IPS DF 6.9 (cell line): ENCODE data around the gene PHF2.

Source experiments
- DNase-seq: peaks from one replicate; pipeline ENCODE4 v3.0.0-alpha.2; 2013; ENCODE audit warnings: low read depth, low spot score
- H3K27ac ChIP-seq: one replicate; pipeline ENCODE4 v1.5.1; 2013; ENCODE audit warnings: low read length, control low read depth
- H3K27me3 ChIP-seq: 2 replicates; pipeline ENCODE4 v1.6.1; 2013; ENCODE audit warnings: mild to moderate bottlenecking, low read length; ENCODE audit not compliant: control insufficient read depth, insufficient read depth
- H3K36me3 ChIP-seq: 2 replicates; pipeline ENCODE4 v1.6.1; 2013; ENCODE audit warnings: low read length; ENCODE audit not compliant: control insufficient read depth, insufficient read depth
- H3K4me1 ChIP-seq: 2 replicates; pipeline ENCODE4 v1.6.1; 2013; ENCODE audit warnings: low read length; ENCODE audit not compliant: control insufficient read depth, insufficient read depth
- H3K4me3 ChIP-seq: 2 replicates; pipeline ENCODE4 v1.5.1; 2013; ENCODE audit warnings: mild to moderate bottlenecking, low read length
- H3K9me3 ChIP-seq: 2 replicates; pipeline ENCODE4 v1.6.1; 2013; ENCODE audit warnings: low read length, inconsistent platforms; ENCODE audit not compliant: control insufficient read depth, insufficient read depth
- WGBS: extraction: QIAGEN DNeasy Blood & Tissue Kit; methylation state at CpG from one replicate; pipeline ENCODE4 v1.1.7; 2013; ENCODE audit warnings: mixed read lengths, missing lambda C conversion rate; ENCODE audit not compliant: insufficient read length, insufficient coverage; 5-methylcytosine and 5-hydroxymethylcytosine counted together

Gene PHF2

DNA sequence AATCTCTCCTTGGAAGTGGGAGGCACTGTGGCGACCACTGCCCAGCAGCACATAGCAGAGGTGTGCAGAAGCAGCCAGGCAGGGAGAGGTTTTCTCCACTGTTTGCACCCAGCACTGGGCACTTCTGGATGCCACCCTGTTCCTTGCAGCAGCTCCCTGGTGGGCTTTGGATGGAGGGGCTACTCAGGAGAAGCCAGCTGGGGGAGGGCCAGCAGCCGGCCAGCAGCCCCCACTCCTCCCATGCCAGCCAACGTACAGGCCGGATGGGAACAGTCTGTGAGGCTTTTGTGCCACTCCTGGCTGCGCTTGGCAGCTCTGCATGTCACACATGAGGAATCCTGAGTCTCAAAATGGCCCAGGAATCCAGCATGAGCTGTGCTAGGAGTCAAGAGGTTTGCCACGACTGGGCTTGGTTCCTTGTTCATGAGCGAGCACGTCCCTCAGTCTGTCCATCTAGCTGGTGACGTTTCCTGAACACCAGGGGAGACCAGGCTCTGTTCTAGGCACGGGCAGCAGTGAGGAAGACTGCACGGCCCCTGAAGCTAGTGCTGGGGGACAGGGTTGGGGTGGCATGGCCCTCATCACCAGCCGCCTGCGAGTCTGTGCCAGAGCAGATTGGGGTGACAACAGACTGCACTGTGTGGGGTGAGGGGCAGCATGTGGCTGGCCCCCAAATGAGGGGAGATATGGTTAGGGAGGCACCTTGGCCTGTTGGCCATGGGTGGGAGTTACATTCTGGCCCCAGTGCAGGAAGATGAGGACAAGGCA is 10.1 kb downstream of the PHF2 start:
- H3K4me1 ChIP-seq, result 0 out of 2 replicates have a peak, but pooled peaks cover 4% of the 10 kb centered on the region

DNA sequence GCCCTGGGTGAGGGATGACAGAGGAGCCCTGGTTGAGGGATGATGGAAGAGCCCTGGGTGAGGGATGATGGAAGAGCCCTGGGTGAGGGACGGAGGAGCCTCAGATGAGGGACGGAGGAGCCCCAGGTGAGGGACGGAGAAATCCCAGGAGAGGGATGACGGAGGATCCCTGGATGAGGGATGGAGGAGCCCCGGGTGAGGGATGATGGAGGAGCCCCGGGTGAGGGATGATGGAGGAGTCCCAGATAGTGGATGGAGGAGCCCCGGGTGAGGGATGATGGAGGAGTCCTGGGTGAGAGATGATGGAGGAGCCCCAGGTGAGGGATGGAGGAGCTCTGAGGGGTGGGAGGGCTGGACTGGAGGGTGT is 10.9 kb downstream of the PHF2 start:
- Histone ChIP-seq H3K27ac (no peak overlapping the region), H3K36me3 (no peaks in the 10 kb centered on the region), H3K4me3 (no peak overlapping the region), H3K4me1 (peaks cover 3% of the 10 kb centered on the region; the same call in 1 of the 2 replicates), H3K9me3 (no peaks in the 10 kb centered on the region), H3K27me3 (no peaks in the 10 kb centered on the region)
- no peak for DNase-seq
- WGBS, result no CpG with 5 or more reads among the region's 7 CpGs

More for the DNA sequence above, 10.1 kb downstream of the PHF2 start:
- H3K36me3 ChIP-seq, result no peaks in the 10 kb centered on the region
- H3K9me3 ChIP-seq, result no peaks in the 10 kb centered on the region
- no peak overlapping the region for H3K27ac ChIP-seq
- WGBS, result no CpG with 5 or more reads among the region's 13 CpGs
- no peak for DNase-seq
- no peak overlapping the region for H3K4me3 ChIP-seq
- no peaks in the 10 kb centered on the region for H3K27me3 ChIP-seq

DNA sequence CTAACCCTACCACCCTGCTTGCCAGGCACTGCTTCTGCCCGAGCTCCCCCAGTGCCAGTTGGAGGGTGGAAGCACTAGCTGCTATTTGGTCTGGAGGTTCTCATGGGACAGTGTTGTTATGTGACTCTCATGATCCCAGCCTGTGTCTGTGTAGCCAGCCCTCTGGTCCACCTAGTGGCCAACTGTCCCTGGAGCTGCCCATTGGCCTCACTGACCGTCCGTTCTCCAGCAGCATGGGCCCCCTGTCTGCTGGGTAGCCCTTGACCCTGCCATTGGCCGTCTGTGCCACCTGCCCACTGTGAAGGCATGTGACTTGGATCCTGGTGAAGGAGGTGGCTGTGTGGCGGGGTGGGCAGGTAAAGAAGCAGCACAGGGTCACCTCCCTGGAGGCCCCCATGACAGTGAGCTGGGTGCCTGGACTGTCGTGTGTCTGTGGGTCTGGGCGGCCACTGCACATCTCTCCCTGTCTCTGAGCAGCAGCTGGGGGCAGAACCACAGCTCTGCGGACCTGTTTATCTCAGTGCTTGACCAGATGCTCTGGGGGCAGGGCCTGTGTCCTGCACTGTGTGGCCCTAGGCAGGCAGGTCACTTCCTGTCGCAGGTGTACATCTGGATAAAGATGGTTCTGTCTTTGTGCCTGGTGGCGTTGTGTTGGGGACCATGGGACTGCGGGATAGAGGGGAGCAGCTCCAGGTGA is 11.4 kb downstream of the PHF2 start:
- no peak for DNase-seq

DNA sequence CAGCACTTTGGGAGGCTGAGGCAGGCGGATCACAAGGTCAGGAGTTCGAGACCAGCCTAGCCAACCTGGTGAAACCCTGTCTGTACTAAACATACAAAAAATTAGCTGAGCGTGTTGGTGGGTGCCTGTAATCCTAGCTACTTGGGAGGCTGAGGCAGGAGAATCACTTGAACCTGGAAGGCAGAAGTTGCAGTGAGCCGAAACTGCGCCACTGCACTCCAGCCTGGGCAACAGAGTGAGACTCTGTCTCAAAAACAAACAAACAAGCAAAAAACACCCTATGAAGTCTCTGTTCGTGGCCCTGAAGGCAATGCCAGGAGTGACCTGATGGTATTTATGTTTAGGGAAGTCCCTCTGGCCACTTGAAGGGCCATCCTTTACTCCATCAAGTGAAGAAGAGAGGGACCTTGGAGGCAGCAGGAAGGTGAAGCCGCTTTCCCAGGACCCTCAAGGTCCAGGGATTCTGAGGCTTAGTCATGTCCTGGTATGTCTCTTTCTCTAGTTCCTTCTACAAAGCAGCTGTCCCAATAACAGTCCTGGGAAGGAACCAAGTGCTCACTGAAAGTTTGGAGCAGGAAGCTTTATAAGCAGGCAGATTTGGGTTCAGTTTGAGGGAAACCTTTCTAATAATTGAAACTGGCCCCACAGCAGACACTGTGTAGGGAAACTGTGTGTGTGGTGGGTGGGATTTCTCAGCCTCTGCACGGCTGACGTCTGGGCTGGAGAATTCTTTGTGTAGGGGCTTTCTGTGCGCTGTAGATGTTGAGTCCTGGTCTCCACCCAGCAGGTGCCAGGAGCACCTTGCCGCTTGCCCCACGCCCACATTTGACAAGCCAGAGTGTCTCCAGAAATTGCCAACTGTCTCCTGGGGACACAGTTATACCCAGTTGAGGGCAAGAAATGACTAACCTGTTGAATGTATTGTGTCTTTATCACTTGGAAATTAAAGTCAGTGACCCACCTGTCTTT is 12.5 kb downstream of the PHF2 start:
- Histone ChIP-seq H3K4me1 (peaks cover 1% of the 10 kb centered on the region; the same call in 1 of the 2 replicates), H3K9me3 (no peaks in the 10 kb centered on the region), H3K4me3 (no peak overlapping the region), H3K36me3 (no peaks in the 10 kb centered on the region), H3K27ac (no peak overlapping the region), H3K27me3 (no peaks in the 10 kb centered on the region)
- WGBS, result no CpG with 5 or more reads among the region's 12 CpGs
- no peak for DNase-seq

More for the DNA sequence above, 11.4 kb downstream of the PHF2 start:
- Histone ChIP-seq H3K4me3 (no peak overlapping the region), H3K27me3 (no peaks in the 10 kb centered on the region), H3K36me3 (no peaks in the 10 kb centered on the region), H3K27ac (no peak overlapping the region), H3K4me1 (peaks cover 1% of the 10 kb centered on the region; the same call in 1 of the 2 replicates), H3K9me3 (no peaks in the 10 kb centered on the region)
- no CpG with 5 or more reads among the region's 11 CpGs for WGBS

DNA sequence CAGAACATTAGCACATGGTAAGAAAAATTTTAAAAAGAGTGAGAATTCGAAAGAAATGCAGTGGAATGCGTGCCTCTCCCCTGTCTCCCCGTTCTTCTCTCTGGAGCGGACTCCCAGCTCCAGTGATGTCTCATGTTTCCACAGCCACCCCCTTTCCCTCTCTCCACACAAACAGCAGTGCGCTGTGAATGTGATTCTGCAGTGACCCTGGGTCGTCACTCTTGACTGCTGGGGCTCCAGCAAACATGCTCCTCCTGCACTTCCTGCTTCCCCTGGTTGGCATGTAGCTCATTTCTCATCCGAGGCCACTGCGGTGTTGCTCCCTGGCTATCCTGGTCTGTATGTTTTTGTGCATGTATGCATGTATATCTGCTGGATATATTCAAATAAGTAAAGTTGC is 13.3 kb downstream of the PHF2 start:
- H3K4me1 ChIP-seq, result peaks cover 1% of the 10 kb centered on the region; the same call in 1 of the 2 replicates
- no peaks in the 10 kb centered on the region for H3K27me3 ChIP-seq
- H3K27ac ChIP-seq, result no peak overlapping the region
- no peak overlapping the region for H3K4me3 ChIP-seq
- no peak for DNase-seq
- no peaks in the 10 kb centered on the region for H3K36me3 ChIP-seq
- no CpG with 5 or more reads among the region's 8 CpGs for WGBS
- H3K9me3 ChIP-seq, result no peaks in the 10 kb centered on the region

DNA sequence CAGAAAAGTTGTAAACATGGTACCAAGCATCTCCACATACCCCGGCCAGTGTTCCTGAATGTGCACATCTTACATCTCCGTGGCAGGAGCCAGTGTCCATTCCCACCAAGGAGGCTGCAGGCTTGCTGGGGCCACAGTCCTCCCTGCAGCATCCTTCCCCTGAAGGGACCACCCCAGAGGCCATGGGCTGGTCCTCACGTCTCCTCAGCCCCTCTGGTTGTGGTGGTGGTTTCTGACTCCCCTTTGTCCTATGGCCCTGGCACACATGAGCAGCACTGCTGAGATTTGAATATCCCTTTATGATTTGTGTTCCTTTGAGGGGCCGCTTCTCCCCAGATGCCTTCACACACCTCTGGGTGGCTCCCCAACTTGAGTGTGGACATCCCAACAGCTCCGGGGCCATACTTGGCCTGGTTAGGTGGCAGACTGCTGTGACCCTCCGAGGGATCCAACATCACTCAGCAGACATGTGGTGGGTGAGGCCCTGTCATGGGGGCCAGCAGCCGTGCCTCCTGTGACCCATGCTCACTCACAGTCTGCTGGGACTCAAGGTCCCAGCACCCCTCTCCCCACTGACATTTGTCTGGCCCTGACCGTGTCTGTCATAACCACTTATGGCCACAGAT is 14.3 kb downstream of the PHF2 start:
- Histone ChIP-seq H3K4me3 (no peak overlapping the region), H3K9me3 (no peaks in the 10 kb centered on the region), H3K36me3 (no peaks in the 10 kb centered on the region), H3K27me3 (no peaks in the 10 kb centered on the region), H3K4me1 (peaks cover 1% of the 10 kb centered on the region; the same call in 1 of the 2 replicates), H3K27ac (no peak overlapping the region)
- WGBS, result no CpG with 5 or more reads among the region's 8 CpGs
- DNase-seq, result no peak

DNA sequence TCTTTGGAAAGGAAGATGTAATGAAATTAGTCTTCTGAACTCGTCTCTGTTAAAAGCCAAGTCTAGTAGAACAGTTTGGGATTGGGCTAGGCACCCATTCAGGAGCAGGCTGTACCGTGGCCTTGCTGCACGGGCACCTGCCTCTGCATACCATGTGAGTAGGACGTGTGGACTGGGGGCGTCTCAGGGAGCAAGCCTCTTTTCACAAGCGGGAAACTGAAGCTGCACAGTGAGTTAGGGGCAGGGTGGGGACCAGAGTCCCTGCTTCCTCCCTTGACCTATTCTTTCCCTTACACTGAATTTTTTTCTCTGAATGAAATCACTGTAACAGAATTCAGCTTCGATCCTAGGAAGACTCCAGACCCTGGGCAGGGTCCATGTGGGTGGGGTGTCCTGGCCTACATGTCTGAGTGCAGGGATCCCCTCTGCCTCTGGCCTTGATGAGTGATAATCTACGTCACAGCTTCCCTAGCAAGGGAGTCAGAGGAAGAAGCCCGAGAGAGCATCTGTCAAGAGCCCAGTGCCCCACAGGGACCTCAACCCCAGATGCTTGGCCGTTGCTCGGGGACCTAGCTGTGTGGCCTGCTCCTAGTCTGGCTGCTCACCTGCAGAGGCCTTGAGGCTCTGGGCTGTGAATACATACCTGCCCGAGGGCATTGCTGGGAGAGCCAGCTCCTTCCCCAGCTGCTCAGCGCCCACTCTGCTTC is 15.1 kb downstream of the PHF2 start:
- Histone ChIP-seq H3K4me3 (no peak overlapping the region), H3K27ac (no peak overlapping the region)
- no CpG with 5 or more reads among the region's 13 CpGs for WGBS

DNA sequence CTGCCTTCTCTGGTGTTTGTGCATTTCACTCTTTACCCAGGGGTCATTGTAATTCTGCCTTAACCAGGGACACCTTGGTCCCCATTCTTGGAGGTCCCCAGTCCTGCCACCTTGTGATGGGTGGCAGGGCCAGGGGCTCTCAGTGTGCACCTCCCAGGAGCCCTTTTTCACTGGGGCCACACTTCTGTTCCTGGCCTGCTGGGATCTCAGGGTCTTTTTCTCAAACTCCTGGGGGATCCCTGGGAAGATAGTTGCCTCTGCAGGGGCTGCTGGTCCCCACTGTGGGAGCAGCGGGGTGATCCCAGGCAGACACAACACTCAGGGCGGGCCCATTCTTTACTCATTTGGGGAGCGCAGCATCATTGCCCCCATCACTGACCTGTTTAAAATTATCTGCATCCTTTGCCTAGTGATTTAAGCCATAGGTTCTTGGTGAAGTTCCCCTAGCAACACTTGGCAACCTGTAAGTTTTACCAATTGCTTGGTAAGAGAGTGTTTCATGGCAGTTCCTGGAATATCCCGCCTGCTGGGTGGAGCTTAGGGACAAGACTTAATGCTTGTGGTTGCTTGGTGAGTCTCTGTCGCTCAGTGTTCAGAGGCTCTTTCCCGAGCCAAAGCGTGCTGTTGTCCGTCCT is 15.7 kb downstream of the PHF2 start:
- Histone ChIP-seq H3K27ac (no peak overlapping the region), H3K4me3 (no peak overlapping the region), H3K36me3 (no peaks in the 10 kb centered on the region), H3K9me3 (no peaks in the 10 kb centered on the region), H3K4me1 (peaks cover 1% of the 10 kb centered on the region; the same call in 1 of the 2 replicates), H3K27me3 (no peaks in the 10 kb centered on the region)
- WGBS, result no CpG with 5 or more reads among the region's 8 CpGs
- DNase-seq, result no peak

More for the DNA sequence above, 15.1 kb downstream of the PHF2 start:
- peaks cover 1% of the 10 kb centered on the region; the same call in 1 of the 2 replicates for H3K4me1 ChIP-seq
- H3K27me3 ChIP-seq, result no peaks in the 10 kb centered on the region
- no peaks in the 10 kb centered on the region for H3K9me3 ChIP-seq
- DNase-seq, result no peak
- no peaks in the 10 kb centered on the region for H3K36me3 ChIP-seq

DNA sequence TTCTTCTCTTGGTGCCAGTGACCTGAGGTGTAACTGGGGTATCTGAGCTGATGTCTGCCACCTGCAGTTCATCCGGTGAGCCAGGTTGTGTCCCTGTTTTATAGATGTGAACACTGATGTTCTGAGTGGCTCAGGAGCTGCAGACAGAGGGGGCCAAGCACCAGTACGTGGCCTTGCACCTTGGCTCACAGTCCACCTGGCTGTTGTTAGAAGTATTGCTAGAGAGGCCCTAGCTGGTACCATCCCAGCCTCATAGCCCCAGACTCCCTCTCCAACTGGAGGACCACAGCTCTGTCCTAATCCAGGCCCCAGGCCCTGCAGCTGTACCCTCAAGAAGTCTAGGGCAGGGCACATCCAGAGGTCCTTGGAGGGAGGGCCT is 16.2 kb downstream of the PHF2 start:
- WGBS, result no CpG with 5 or more reads among the region's 2 CpGs
- H3K4me1 ChIP-seq, result peaks cover 1% of the 10 kb centered on the region; the same call in 1 of the 2 replicates

More for the DNA sequence above, 16.2 kb downstream of the PHF2 start:
- peak; percentile 48 for DNase-seq
- Histone ChIP-seq H3K27me3 (no peaks in the 10 kb centered on the region), H3K27ac (no peak overlapping the region), H3K4me3 (no peak overlapping the region), H3K9me3 (no peaks in the 10 kb centered on the region), H3K36me3 (no peaks in the 10 kb centered on the region)
